HG03565 (cell line): ENCODE measurements around the gene FN3KRP.
A peak's percentile ranks its signal among the peaks of the same experiment; 100 is the strongest.

Experiments used
- ATAC-seq: cut with Tn5 transposase; IDR thresholded peaks from one replicate; pipeline ENCODE4 v1.9.1; 2021; ENCODE audit warnings: mild to moderate bottlenecking, moderate library complexity; ENCODE audit not compliant: unreplicated experiment

Gene FN3KRP

GRCh38 chr17:82687375-82687861 lies 29.1 kb upstream of the FN3KRP start:
- no peak for ATAC-seq

- ATAC-seq = no peak
Observed at GRCh38 chr17:82687871-82688270, 28.6 kb upstream of the FN3KRP start.

DNA sequence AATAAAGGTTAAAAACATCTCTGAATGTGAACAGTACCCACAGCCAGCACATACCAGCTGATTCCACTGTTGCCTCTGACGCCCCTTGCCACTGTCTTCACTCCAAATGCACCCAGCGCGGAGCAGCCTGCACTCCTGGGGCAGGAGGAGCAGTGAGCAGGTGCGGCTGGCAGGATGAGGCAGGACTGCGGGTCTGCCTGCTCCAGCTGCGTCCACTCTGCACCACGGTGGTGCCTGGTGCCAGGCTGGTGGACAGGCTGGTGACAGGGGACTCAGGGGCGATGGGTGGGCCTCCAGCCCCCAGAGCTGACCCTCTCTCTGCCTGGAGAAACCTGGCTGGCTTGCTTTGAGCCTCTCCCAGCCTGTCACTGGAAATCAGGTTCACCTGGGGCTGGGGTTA lies 27.4 kb upstream of the FN3KRP start:
- ATAC-seq = no peak

DNA sequence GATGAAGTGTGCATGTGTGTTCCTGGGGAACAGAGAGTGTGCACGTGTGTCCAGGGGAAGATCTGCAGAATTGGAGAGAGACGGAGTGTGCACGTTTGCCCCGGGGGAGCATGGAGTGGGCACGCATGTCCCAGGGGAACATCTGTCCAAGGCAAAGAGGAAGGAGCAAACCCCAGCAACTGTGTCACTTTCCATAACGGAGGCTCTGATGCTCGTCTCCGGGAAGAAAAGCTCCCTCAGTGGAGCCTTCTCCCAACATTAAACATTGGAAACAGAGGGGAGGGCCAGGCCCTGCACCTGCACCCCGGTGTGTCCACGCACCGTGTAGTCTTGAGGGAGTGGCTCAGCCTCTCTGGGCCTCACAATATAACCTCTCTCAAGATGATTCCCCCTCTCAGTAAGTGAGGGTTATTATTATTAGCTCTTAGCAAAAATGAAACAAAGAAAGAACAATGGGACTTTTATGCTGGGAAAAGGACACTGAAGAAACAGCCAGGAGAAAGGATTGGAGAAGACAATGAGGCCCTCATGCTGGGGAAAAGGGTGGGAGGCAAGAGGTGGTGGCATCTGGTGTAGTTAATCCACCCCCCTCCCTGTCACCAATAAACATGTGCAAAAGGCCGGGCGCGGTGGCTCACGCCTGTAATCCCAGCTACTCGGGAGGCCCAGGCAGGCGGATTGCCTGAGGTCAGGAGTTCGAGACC lies 25.6 kb upstream of the FN3KRP start:
- no peak for ATAC-seq

GRCh38 chr17:82691714-82692113 lies 24.8 kb upstream of the FN3KRP start:
- ATAC-seq = no peak

GRCh38 chr17:82692268-82692667 lies 24.2 kb upstream of the FN3KRP start:
- ATAC-seq = no peak

- ATAC-seq = no peak
Observed at GRCh38 chr17:82693168-82693867, 23.2 kb upstream of the FN3KRP start.

GRCh38 chr17:82694647-82695046 lies 21.9 kb upstream of the FN3KRP start:
- no peak for ATAC-seq

DNA sequence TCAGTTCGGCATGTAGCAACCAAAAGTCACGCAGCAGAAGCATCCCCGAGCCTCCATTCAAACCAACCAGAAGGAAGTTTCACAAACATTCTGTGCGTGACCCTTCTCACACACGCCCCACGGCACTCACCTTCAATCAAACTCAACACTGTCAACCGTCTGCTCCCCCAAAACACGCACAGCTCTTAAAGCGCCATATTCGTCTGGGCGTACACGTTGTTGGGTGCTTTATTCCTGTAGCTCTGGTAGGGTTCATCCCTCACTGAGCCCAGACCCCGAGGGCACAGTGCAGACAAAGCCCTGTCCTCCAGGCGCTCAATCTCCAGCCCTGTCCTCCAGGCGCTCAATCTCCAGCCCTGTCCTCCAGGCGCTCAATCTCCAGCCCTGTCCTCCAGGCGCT lies 20.2 kb upstream of the FN3KRP start:
- no peak for ATAC-seq

- ATAC-seq = no peak
Observed at GRCh38 chr17:82696916-82697807, 19.3 kb upstream of the FN3KRP start.

DNA sequence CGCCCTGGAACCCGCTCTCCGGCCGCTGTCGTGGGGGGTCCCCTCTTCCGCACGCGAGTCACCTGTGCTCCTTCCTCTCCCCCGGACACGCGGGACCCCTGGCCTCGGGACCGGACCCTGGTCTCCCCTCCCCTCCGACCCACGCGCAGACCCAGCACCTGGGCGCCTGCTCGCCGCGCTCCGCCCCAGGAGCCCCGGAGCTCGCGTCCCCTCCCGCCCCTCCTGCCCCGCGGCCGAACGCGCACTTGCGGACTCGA lies 18.8 kb upstream of the FN3KRP start:
- no peak for ATAC-seq

DNA sequence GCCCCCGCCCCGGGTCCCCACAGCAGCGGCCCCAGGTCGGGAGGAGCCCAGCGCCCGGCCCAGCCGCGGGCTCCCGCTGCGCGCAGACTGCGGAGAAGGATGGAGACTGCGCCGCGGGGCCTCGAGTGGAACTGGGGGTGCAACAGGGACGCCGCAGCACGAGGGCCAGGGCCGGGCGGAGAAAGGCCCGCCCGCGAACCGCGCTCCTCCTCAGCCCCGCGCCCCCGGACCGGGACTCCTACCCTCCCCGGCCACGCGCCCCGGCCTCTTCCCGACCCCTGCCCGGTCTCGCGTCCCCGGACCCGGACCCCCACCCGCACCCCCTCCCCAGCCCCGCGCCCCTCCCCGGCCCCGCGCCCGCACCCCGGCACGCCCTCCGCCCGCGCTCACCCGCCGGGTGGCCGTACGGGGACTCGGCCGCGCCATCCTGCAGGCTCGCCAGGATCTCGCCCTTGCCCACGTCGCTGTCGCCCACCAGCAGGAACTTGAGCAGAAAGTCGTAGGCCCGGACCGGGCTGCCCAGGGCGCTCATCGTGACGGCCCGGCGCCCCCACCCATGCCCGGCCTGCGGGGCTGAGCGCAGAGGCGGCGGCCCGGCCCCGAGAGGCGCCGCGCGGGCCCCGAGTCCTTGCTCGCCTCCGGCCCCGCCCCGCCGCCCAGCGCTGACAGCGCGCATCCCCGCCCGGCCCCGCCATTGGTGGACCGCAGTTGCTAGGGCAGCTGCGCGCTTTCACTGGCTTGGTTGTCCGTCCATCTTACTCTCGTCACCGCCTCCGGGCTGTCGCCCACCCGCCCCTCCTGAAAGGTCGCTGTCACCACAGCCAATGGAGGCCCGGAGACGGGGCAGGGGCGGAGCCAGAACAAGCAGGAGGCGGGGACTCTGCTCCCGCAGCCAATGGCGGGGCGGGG lies 18.2 kb upstream of the FN3KRP start, which contains the start of gene RAB40B:
TSS of gene RAB40B (minus strand) at position 634 of the 909 bp plus-strand sequence. CDS start at position 532, 102 bp downstream.
- ATAC-seq = peak; percentile 97

DNA sequence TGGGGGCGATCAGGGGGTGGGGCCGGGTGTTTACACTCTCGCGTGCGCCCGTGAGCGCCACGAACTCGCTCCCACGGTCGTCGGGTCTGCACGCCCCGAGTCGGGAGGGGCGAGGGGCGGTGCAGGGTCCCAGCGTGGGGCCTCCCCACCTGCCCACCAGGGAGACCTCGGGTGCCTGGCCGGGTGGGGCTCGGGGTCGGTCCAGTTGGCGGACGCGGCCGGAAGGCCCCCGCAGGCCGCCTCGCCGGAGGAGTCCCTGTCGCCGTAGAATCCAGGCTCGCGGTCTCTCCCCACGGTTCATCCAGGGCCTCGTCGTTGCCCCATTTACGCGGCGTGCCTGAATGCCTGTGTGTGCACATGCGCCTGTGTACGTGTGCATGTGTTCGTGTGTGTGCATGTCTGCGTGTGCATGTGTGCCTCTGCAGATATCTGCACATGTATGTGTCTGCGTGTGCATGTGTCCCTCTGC lies 17.5 kb upstream of the FN3KRP start:
- no peak for ATAC-seq

- no peak for ATAC-seq
Observed at GRCh38 chr17:82699551-82699950, 17.0 kb upstream of the FN3KRP start.

DNA sequence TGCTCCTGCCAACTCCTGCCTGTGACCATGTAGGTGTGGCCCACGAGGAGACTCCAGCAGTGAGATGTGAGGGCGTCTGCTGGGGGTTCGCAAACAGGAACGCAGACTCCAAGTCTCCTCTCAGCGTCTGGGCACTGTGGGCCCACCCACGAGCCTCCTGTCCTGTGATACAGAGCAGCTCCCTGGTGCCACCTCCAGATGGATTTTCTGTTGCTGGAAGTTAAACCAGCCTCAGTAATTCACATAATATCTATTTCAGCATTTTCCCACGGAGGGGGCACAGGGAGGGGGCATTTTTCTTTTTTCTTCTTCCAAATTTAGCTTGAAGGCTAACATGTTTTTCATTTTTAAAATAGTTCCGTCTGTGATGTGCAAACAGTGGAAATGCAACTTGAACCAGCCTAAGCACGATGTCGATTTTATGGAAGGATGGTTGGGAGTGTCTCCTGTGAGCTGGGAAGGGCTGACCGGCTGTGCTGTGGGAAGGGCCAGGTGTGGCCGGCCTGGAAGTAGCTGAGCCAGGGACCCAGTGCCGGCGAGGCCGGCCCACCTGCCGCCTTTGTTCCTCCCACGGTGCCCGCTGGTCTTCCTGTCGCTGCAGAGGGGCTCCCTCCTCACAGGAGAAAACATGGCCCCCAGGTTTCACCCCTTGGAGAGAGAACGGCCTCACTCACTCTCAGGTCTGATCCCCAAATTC lies 14.1 kb upstream of the FN3KRP start:
- ATAC-seq = no peak

- ATAC-seq = no peak
Observed at GRCh38 chr17:82703036-82703745, 13.3 kb upstream of the FN3KRP start.

DNA sequence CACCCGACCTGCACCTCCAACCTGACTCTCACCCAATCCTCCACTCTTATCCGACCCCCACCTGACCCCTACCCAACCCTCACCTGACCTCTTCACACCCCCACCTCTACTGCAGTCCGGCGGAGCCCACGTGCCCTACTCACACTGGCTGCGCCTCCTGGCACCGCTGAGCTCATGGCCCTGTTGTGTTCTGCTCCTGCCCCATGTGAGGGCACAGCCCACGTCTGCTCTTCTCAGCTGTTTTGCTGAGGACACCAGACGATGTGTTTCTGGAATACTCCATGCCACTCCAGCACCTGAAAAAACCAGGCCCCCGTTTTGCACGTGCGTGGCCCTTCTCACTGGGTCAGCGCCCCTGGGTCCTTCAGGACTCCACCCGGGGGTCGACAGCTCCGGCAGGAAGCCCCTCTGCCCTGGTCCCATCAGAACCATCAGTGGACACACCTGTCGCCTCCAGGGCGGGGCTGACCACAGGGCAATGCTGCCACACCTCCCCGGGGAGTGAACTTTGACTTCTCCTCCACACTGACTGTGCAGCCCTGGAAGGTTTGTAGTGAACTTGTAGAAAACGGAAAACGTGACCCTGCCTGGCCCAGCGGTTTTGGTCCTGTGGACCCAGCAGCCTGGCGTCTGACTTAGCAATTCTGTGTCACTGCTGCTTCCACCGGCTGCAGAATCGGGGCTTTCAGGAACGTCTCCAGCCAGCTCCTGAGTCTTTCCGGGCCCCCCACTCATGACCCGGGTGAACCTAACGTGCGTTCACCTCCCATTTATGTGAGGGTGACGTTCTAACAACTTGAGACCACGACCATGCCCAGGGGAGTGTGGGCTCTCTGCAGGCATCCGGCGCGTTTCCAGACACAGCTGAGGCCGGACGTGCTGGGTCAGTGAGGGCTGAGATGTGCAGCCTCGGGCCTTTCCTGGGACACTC lies 12.3 kb upstream of the FN3KRP start:
- ATAC-seq = no peak

DNA sequence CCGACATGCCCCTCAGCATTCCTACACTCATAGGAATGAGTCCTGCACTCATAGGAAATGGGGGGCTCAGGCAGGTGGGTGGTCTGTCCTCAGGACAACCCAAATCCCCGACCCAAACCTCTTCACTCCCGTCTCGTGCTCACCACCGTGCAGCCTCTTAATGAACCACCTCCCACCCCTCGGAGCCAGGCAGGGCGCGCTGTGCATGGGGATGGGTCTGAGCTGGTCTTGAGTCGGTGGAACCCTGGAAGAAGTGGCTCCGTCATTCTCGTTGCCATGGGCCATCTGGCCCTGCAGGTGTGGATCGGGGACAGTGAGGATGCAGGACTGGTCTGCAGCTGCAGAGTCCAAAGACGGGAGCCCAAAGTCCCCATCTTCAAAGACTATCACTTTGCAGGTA lies 11.6 kb upstream of the FN3KRP start:
- ATAC-seq = no peak
